ENCODE results near the gene TRAF3. TPM values are rescaled to one million over a fixed set of nuclear protein-coding genes. Genes with fewer than 3 reads are reported as not detected.

TRAF3 gene
- total RNA-seq, 1 experiment from 2014 or later = 37.6 TPM

DNA sequence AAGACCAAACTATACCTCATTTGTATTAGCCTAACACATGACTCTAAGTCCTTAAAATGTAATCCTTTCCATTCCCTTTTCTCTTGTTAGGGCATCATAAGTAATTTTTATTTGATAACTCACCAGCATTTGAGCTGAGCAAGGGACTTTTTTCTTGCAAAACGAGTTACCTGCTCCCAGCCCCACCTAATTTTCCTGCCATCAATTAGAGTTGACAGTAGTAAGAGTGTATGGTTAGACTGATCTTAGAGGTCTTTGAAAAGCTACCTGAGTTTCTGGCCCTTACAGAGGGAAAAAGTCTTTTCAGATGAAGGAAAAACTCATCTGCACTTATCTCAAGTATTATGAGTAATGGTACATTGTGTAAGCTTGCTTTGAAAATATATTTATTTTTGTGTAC lies 111.5 kb downstream of the TRAF3 start:
- DNase-seq (ENCODE audit: low read depth, low spot score) (no peak), ATAC-seq (no peak)
- no peak overlapping the region for H3K27ac ChIP-seq (ENCODE audit: low read length)
- ChIA-PET POLR2A (no interaction called here), CTCF (interaction anchor here (0.5 kb wide), 1 partner anchor 11 kb away, joined by 3 read pairs; no protein-coding TSS in a partner anchor)
- TF ChIP-seq, protein P1, sequence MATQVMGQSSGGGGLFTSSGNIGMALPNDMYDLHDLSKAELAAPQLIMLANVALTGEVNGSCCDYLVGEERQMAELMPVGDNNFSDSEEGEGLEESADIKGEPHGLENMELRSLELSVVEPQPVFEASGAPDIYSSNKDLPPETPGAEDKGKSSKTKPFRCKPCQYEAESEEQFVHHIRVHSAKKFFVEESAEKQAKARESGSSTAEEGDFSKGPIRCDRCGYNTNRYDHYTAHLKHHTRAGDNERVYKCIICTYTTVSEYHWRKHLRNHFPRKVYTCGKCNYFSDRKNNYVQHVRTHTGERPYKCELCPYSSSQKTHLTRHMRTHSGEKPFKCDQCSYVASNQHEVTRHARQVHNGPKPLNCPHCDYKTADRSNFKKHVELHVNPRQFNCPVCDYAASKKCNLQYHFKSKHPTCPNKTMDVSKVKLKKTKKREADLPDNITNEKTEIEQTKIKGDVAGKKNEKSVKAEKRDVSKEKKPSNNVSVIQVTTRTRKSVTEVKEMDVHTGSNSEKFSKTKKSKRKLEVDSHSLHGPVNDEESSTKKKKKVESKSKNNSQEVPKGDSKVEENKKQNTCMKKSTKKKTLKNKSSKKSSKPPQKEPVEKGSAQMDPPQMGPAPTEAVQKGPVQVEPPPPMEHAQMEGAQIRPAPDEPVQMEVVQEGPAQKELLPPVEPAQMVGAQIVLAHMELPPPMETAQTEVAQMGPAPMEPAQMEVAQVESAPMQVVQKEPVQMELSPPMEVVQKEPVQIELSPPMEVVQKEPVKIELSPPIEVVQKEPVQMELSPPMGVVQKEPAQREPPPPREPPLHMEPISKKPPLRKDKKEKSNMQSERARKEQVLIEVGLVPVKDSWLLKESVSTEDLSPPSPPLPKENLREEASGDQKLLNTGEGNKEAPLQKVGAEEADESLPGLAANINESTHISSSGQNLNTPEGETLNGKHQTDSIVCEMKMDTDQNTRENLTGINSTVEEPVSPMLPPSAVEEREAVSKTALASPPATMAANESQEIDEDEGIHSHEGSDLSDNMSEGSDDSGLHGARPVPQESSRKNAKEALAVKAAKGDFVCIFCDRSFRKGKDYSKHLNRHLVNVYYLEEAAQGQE (IDR thresholded peaks at IDR 0.05; ENCODE audit: insufficient read depth in 1 of 2, low read depth in 2 of 2, low read length in 1 of 2) = no peak
- TF ChIP-seq TCF7L2 (IDR thresholded peaks at IDR 0.05; ENCODE audit: low read depth, low read length) = no peak
- TF ChIP-seq CTCF (IDR thresholded peaks at IDR 0.05) = no peak
- TF ChIP-seq SIN3A (IDR thresholded peaks at IDR 0.05; ENCODE audit: borderline replicate concordance, insufficient read depth, low read depth, low read length) = no peak
- no peak for TF ChIP-seq POLR2AphosphoS5 (IDR thresholded peaks at IDR 0.05; ENCODE audit: low read depth, low read length)
- H3K27me3 ChIP-seq (ENCODE audit: control insufficient read depth, insufficient read depth, low read length) = no peaks in the 10 kb centered on the region
- no peaks in the 10 kb centered on the region; the same call in none of the 2 replicates for H3K36me3 ChIP-seq (ENCODE audit: control insufficient read depth, insufficient read depth, low read length)
- H3K9me3 ChIP-seq (ENCODE audit: control insufficient read depth, insufficient read depth, low read depth, low read length) = no peaks in the 10 kb centered on the region
- no TSS peak for BruUV-seq (replicated peaks)
- in situ Hi-C loops (cut with HindIII; ENCODE audit: low pct_unique_long_range_greater_than_20kb, low sequenced_read_pairs) = no loop called here
- H3K4me1 ChIP-seq (ENCODE audit: control insufficient read depth, insufficient read depth, low read length) = no peaks in the 10 kb centered on the region
- H3K4me3 ChIP-seq (ENCODE audit: low read depth in 2 of 2, low read length in 2 of 2) = no peak overlapping the region
- intact Hi-C loops (cut with micrococcal nuclease; ENCODE audit: unreplicated experiment) = no loop called here

DNA sequence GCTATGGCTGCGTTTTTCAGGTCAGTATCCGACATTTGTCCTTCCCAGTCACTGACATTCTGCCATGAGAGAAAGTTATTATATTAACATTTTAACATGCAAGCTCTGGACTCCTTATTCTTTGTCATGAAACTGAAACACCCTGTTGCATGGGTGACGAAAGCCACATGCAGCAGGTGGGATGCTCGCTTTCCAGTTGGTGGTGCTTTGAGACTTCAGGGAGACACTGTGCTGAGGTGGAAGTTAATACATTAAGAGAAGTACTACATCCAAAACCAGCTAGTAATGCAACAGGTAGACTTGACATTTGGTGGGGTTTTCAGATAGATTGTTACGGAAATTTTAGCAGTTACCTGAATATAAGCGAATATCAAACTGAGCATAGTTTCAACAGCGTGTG lies 112.4 kb downstream of the TRAF3 start:
- Histone ChIP-seq H3K4me3 (ENCODE audit: low read depth in 2 of 2, low read length in 2 of 2) (no peak overlapping the region), H3K36me3 (ENCODE audit: control insufficient read depth, insufficient read depth, low read length) (no peaks in the 10 kb centered on the region; the same call in none of the 2 replicates), H3K27ac (ENCODE audit: low read length) (no peak overlapping the region), H3K4me1 (ENCODE audit: control insufficient read depth, insufficient read depth, low read length) (no peaks in the 10 kb centered on the region), H3K9me3 (ENCODE audit: control insufficient read depth, insufficient read depth, low read depth, low read length) (no peaks in the 10 kb centered on the region), H3K27me3 (ENCODE audit: control insufficient read depth, insufficient read depth, low read length) (no peaks in the 10 kb centered on the region)
- DNase-seq (ENCODE audit: low read depth, low spot score) = no peak
- CTCF ChIA-PET = interaction anchor here (0.5 kb wide), 1 partner anchor 11 kb away, joined by 3 read pairs; no protein-coding TSS in a partner anchor
- in situ Hi-C loops (cut with HindIII; ENCODE audit: low pct_unique_long_range_greater_than_20kb, low sequenced_read_pairs) = no loop called here
- TF ChIP-seq, protein P1 (IDR thresholded peaks at IDR 0.05; ENCODE audit: insufficient read depth in 1 of 2, low read depth in 2 of 2, low read length in 1 of 2) = no peak
- TF ChIP-seq SIN3A (IDR thresholded peaks at IDR 0.05; ENCODE audit: borderline replicate concordance, insufficient read depth, low read depth, low read length) (no peak), TCF7L2 (IDR thresholded peaks at IDR 0.05; ENCODE audit: low read depth, low read length) (no peak), CTCF (IDR thresholded peaks at IDR 0.05) (no peak), POLR2AphosphoS5 (IDR thresholded peaks at IDR 0.05; ENCODE audit: low read depth, low read length) (no peak)
- POLR2A ChIA-PET = no interaction called here
- no peak for ATAC-seq
- intact Hi-C loops (cut with micrococcal nuclease; ENCODE audit: unreplicated experiment) = no loop called here
- no TSS peak for BruUV-seq (replicated peaks)

All from Panc1 (cell line).